HepG2 (cell line): ENCODE measurements around the gene ANXA10. TPM values are rescaled to one million over a fixed set of nuclear protein-coding genes. Genes with fewer than 3 reads are reported as not detected.
A peak's percentile ranks its signal among the peaks of the same experiment; 100 is the strongest.

Experiments
- ATAC-seq: fragments of 200-7000 bp; cut with Tn5 transposase; 3 replicates; pipeline ENCODE4 v1.9.1; 2020; ENCODE audit warnings: mild to moderate bottlenecking, moderate library complexity
- BruUV-seq: library from RNA; stranded (reverse); fragments of 400-500 nt; replicated peaks from 2 replicates; lab custom pipeline; 2021; lab: Mats Ljungman, UMichigan
- CTCF ChIA-PET: fragments of 300-600 bp; formaldehyde crosslinking; extraction: SDS; loops from one replicate; lab custom pipeline; 2021; ENCODE audit warnings: low total read pairs, inconsistent platforms, low intra/inter-chr PET ratio; lab: Yijun Ruan, JAX
- POLR2A ChIA-PET: fragments of 350-600 bp; sonication (Branson Sonifier 250); formaldehyde crosslinking; loops from one replicate; lab custom pipeline; 2020; ENCODE audit warnings: antibody characterized with exemption, inconsistent platforms; lab: Yijun Ruan, JAX
- DNase-seq: peaks from one replicate; pipeline ENCODE4 v3.0.0-alpha.2; 2015; ENCODE audit warnings: low spot score
- FAIRE-seq: peaks from 3 replicates; lab custom pipeline; 2011; peaks lifted over from hg19 to GRCh38; lab: Jason Lieb, UNC
- H2AFZ ChIP-seq: one replicate; pipeline ENCODE4 v1.6.1; 2011; ENCODE audit warnings: low read length, inconsistent platforms
- H3K27ac ChIP-seq: fragments of 300-600 bp; 3 replicates; pipeline ENCODE4 v1.8.0; 2011; ENCODE audit warnings: mixed run types, mild to moderate bottlenecking, mixed read lengths, low read length, inconsistent platforms; ENCODE audit not compliant: insufficient read depth; ENCODE audit errors: extremely low read length
- H3K27me3 ChIP-seq, 2 experiments: fragments of 200-600 bp in 1 of 2; 2 replicates in 1 of 2; 3 replicates in 1 of 2; pipeline versions ENCODE4 v1.6.0 to v1.8.0; 2011; ENCODE audit warnings: low read length in 2 of 2, mild to moderate bottlenecking in 2 of 2, moderate library complexity in 2 of 2, inconsistent platforms in 1 of 2; ENCODE audit not compliant: insufficient read depth in 2 of 2, control insufficient read depth in 1 of 2
- H3K36me3 ChIP-seq, 2 experiments: fragments of 200-600 bp in 1 of 2; replicated peaks in 1 of 2; 2 replicates in 1 of 2; 3 replicates in 1 of 2; pipeline versions ENCODE4 v1.5.1 to v1.8.0; 2011; ENCODE audit warnings: low read length in 2 of 2, inconsistent platforms in 1 of 2; ENCODE audit not compliant: insufficient read depth in 2 of 2, control insufficient read depth in 1 of 2
- H3K4me1 ChIP-seq: 2 replicates; pipeline ENCODE4 v1.5.1; 2012; ENCODE audit warnings: low read length, inconsistent platforms; ENCODE audit not compliant: insufficient read depth
- H3K4me2 ChIP-seq: 2 replicates; pipeline ENCODE4 v1.6.0; 2011; ENCODE audit warnings: low read depth, low read length, inconsistent platforms
- H3K4me3 ChIP-seq, 3 experiments: fragments of 200-600 bp in 1 of 3; sonication (generic), shearing (Covaris generic) in 1 of 3; replicated peaks in 1 of 3; 2 replicates each; pipeline ENCODE4 v1.5.1; 2011 to 2016; ENCODE audit warnings: low read length in 3 of 3, inconsistent platforms in 2 of 3, low read depth in 2 of 3, mild to moderate bottlenecking in 2 of 3, control low read depth in 1 of 3, mixed read lengths in 1 of 3; ENCODE audit not compliant: insufficient read depth in 1 of 3
- H3K79me2 ChIP-seq: one replicate; pipeline ENCODE4 v1.6.1; 2011; ENCODE audit warnings: low read length, inconsistent platforms; ENCODE audit not compliant: insufficient read depth
- H3K9ac ChIP-seq: 2 replicates; pipeline ENCODE4 v1.6.0; 2011; ENCODE audit warnings: mild to moderate bottlenecking, low read depth, low read length, inconsistent platforms; ENCODE audit not compliant: insufficient read depth
- H3K9me3 ChIP-seq: 2 replicates; pipeline ENCODE4 v1.5.1; 2012; ENCODE audit warnings: mild to moderate bottlenecking, low read length
- H4K20me1 ChIP-seq: 2 replicates; pipeline ENCODE4 v1.6.0; 2011; ENCODE audit warnings: inconsistent platforms, mild to moderate bottlenecking, low read length, moderate library complexity; ENCODE audit not compliant: insufficient read depth
- ARID5B ChIP-seq: IDR thresholded peaks from 2 replicates; pipeline ENCODE4 v1.4.0; 2020; ENCODE audit warnings: mild to moderate bottlenecking, missing genetic modification reagents
- FOXK1 ChIP-seq: sonication (generic); formaldehyde crosslinking; IDR thresholded peaks from 2 replicates; pipeline ENCODE4 v1.4.0; 2020; ENCODE audit warnings: low read depth, missing genetic modification reagents, borderline replicate concordance
- SMC3 ChIP-seq: IDR thresholded peaks from 2 replicates; pipeline ENCODE4 v1.6.1; 2011; ENCODE audit warnings: low read length, improper control_type of control experiment
- STAG1 ChIP-seq: sonication (generic); formaldehyde crosslinking; IDR thresholded peaks from 2 replicates; pipeline ENCODE4 v1.4.0; 2020; ENCODE audit warnings: missing genetic modification reagents
- TCF7L2 ChIP-seq: IDR thresholded peaks from 2 replicates; pipeline ENCODE4 v1.6.1; 2011; ENCODE audit warnings: mild to moderate bottlenecking, low read depth, low read length, moderate library complexity
- TEAD3 ChIP-seq: optimal IDR thresholded peaks from 2 replicates; pipeline ENCODE3; 2016; ENCODE audit warnings: borderline replicate concordance
- ZNF225 ChIP-seq: sonication (generic); formaldehyde crosslinking; IDR thresholded peaks from 2 replicates; pipeline ENCODE4 v1.4.0; 2020; ENCODE audit warnings: mild to moderate bottlenecking, missing genetic modification reagents
- ZNF331 ChIP-seq: sonication (generic); formaldehyde crosslinking; IDR thresholded peaks from 2 replicates; pipeline ENCODE4 v1.4.0; 2020; ENCODE audit warnings: missing genetic modification reagents
- WGBS: methylation state at CpG from one replicate; pipeline ENCODE4 v1.1.6; 2017; ENCODE audit warnings: low lambda C conversion rate; 5-methylcytosine and 5-hydroxymethylcytosine counted together
- in situ Hi-C: cut with HindIII; loops from 2 replicates; pipeline ENCODE4 v1.10.0; 2017; ENCODE audit warnings: low pct_unique_long_range_greater_than_20kb; ENCODE audit not compliant: extremely low pct_ligation_motif_present
- intact Hi-C: fragments of 100-400 bp; cut with micrococcal nuclease; formaldehyde crosslinking; loops from one replicate; pipeline ENCODE4 v1.10.0; 2022; ENCODE audit not compliant: unreplicated experiment
- polyA plus RNA-seq, 8 experiments: library from polyadenylated mRNA; depleted of rRNA in 3 of 8; stranded (reverse) in 7 of 8; unstranded in 1 of 8; fragments of >200 nt; fragmentation: Illumina TruSeq in 4 of 8; extraction: Trizol in 4 of 8; gene quantifications; 2 replicates each; pipeline versions ENCODE4 v1.2.1 to v1.2.3, GENCODE V29; 2011 to 2016; ENCODE audit warnings: low read depth in 4 of 8, missing spikeins in 1 of 8, mixed read lengths in 1 of 8; ENCODE audit not compliant: insufficient read depth in 1 of 8
- total RNA-seq, 5 experiments: library from RNA; depleted of rRNA; stranded (reverse); fragments of >200 nt; fragmentation: Illumina TruSeq; extraction: Trizol; gene quantifications; 2 replicates each; pipeline ENCODE4 v1.2.3, GENCODE V29; 2016; ENCODE audit warnings: low read depth in 1 of 5
- TF ChIP-seq, protein P1 (sequence below): sonication (generic); formaldehyde crosslinking; IDR thresholded peaks from 2 replicates; pipeline ENCODE4 v1.5.0; 2020; ENCODE audit warnings: mild to moderate bottlenecking, missing genetic modification reagents, moderate library complexity
- TF ChIP-seq, protein P2 (sequence below): sonication (generic); formaldehyde crosslinking; IDR thresholded peaks from 2 replicates; pipeline ENCODE4 v1.4.0; 2020; ENCODE audit warnings: missing genetic modification reagents

ANXA10 gene
- total and polyA plus RNA-seq, 2 of the 13 experiments (the other 11 are each of a cell fraction or from before 2014, with no cell fraction given): 0.08 TPM; not detected in 1

DNA sequence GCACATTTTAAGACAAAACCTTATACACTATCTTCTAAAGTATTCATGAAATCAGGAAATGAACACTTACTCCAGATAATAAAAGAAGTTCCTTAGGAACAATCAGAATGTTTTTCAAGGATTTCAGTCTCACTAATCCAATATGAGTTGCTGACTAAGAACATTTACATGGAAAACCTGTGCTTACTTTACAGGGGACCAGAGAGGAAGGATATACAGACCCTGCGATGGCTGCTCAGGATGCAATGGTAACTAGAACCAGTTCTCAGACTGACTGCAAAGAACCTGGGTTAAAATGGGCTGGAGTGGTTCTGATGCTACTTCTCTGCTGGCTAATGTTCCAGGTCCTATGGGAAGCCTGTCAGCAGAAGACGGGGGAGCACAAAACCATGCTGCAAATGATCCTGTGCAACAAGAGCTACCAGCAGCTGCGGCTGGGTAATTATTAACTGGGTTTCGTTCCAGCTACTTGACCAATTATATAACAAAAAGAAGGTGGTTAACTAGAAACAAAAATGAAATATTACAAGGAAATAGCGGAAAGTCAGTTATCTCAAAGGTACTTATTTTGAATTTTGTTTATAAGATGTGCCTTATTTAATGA lies 85.3 kb downstream of the ANXA10 start (continued):
- 0 out of 2 replicates have a peak, but pooled peaks have one; percentile 14 for TF ChIP-seq ARID5B (CRISPR knock-in tag)
- TF ChIP-seq ZNF225 (CRISPR knock-in tag): no peak
- TF ChIP-seq ZNF331 (CRISPR knock-in tag): peak; percentile 59; the same call in 1 of the 2 replicates
- no peak for TF ChIP-seq TCF7L2

DNA sequence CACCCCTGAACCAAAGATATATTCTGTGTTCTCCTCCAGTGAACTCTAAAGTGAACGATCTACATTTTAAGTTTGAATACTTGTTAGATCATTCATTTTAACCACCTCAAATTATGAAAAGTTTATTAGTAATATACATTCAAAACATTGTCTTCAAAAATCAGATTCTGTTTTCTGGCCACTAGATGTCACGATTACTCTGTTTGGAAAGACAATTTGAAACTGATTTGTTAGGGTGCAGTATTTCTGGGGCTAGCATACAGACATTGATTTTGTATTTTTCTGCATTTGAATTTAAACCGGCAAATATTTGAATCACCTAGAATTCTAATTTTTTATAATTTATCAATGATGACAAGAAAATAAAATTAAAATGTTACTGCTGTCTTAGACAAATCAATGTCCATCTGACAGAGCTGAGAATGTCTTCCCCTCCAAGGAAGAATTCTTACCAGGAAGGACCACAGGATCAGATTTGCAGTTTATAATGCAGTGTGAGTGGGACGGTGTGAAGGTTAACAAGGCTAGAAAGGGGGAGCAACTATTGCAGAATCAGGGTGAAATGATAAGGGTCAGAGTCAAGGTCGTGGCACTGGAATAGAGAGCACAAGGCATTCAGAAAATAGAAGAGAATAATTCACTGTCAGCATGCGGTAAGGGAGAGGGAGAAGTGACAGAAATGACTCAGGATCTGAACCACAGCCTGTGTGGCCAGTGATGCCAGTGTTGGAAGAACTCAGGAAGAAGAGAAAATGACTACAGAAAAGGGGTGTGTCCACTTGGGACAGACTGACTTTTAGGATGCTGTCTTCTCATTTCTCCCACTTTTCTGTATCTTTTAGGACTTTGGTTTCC lies 91.6 kb downstream of the ANXA10 start:
- intact Hi-C loops: loop anchor here (1.0 to 5.0 kb wide), 3 partner anchors 401 to 1383 kb away; no protein-coding TSS in a partner anchor
- H3K27ac ChIP-seq: no peak overlapping the region
- no peak overlapping the region for H2AFZ ChIP-seq
- CTCF ChIA-PET: interaction anchor here (1.3 kb wide), 1 partner anchor 734 kb away, joined by 3 read pairs; no protein-coding TSS in a partner anchor
- H3K4me2 ChIP-seq: no peak overlapping the region
- no peaks in the 10 kb centered on the region for H3K27me3 ChIP-seq
- ATAC-seq (no peak), DNase-seq (peak; percentile 14), FAIRE-seq (peak; percentile 51)
- H3K4me1 ChIP-seq: no peaks in the 10 kb centered on the region
- no peaks in the 10 kb centered on the region for H3K9me3 ChIP-seq
- POLR2A ChIA-PET: no interaction called here
- H3K4me3 ChIP-seq: no peak overlapping the region
- no peak overlapping the region for H3K9ac ChIP-seq
- no peaks in the 10 kb centered on the region for H4K20me1 ChIP-seq
- TF ChIP-seq, protein P1, sequence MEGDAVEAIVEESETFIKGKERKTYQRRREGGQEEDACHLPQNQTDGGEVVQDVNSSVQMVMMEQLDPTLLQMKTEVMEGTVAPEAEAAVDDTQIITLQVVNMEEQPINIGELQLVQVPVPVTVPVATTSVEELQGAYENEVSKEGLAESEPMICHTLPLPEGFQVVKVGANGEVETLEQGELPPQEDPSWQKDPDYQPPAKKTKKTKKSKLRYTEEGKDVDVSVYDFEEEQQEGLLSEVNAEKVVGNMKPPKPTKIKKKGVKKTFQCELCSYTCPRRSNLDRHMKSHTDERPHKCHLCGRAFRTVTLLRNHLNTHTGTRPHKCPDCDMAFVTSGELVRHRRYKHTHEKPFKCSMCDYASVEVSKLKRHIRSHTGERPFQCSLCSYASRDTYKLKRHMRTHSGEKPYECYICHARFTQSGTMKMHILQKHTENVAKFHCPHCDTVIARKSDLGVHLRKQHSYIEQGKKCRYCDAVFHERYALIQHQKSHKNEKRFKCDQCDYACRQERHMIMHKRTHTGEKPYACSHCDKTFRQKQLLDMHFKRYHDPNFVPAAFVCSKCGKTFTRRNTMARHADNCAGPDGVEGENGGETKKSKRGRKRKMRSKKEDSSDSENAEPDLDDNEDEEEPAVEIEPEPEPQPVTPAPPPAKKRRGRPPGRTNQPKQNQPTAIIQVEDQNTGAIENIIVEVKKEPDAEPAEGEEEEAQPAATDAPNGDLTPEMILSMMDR (CRISPR knock-in tag): peak; percentile 60
- TF ChIP-seq FOXK1 (CRISPR knock-in tag) (no peak), SMC3 (0 out of 2 replicates have a peak, but pooled peaks have one; percentile 9), TEAD3 (no peak), STAG1 (CRISPR knock-in tag) (peak; percentile 73)
- TF ChIP-seq, protein P2, sequence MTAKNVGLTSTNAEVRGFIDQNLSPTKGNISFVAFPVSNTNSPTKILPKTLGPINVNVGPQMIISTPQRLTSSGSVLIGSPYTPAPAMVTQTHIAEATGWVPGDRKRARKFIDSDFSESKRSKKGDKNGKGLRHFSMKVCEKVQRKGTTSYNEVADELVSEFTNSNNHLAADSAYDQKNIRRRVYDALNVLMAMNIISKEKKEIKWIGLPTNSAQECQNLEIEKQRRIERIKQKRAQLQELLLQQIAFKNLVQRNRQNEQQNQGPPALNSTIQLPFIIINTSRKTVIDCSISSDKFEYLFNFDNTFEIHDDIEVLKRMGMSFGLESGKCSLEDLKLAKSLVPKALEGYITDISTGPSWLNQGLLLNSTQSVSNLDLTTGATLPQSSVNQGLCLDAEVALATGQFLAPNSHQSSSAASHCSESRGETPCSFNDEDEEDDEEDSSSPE (CRISPR knock-in tag): no peak
- WGBS: under 1% methylated on average over 6 of the region's 6 CpGs
- H3K36me3 ChIP-seq: no peaks in the 10 kb centered on the region
- no TSS peak for BruUV-seq
- in situ Hi-C loops: loop anchor here (25.0 kb wide), 2 partner anchors 728 to 1303 kb away; no protein-coding TSS in a partner anchor
- H3K79me2 ChIP-seq: no peaks in the 10 kb centered on the region
